Memory B cell (primary cell): ENCODE data around the gene USP21.

Experiments used
- ATAC-seq: fragments of 150-1000 bp; cut with Tn5 transposase; 2 replicates; pipeline ENCODE4 v1.10.0; 2021; ENCODE audit warnings: low read depth, mild to moderate bottlenecking, moderate library complexity
- DNase-seq, 2 donors: peaks; one replicate each; pipeline ENCODE4 v3.0.0; 2022; ENCODE audit warnings: low spot score in 2 of 2
- H3K27ac Mint-ChIP-seq: one replicate; pipeline ENCODE4 v1.8.0; 2022; ENCODE audit warnings: mild to moderate bottlenecking, moderate library complexity, mixed read lengths
- H3K27me3 Mint-ChIP-seq: one replicate; pipeline ENCODE4 v1.8.0; 2022; ENCODE audit warnings: mixed read lengths
- H3K36me3 Mint-ChIP-seq: one replicate; pipeline ENCODE4 v1.8.0; 2022; ENCODE audit warnings: mild to moderate bottlenecking, mixed read lengths
- H3K4me1 Mint-ChIP-seq: one replicate; pipeline ENCODE4 v1.8.0; 2022; ENCODE audit warnings: mixed read lengths
- H3K4me3 Mint-ChIP-seq: one replicate; pipeline ENCODE4 v1.8.0; 2022; ENCODE audit warnings: mild to moderate bottlenecking, moderate library complexity, mixed read lengths
- H3K9me3 Mint-ChIP-seq: one replicate; pipeline ENCODE4 v1.8.0; 2022; ENCODE audit warnings: mixed read lengths

The USP21 gene

DNA sequence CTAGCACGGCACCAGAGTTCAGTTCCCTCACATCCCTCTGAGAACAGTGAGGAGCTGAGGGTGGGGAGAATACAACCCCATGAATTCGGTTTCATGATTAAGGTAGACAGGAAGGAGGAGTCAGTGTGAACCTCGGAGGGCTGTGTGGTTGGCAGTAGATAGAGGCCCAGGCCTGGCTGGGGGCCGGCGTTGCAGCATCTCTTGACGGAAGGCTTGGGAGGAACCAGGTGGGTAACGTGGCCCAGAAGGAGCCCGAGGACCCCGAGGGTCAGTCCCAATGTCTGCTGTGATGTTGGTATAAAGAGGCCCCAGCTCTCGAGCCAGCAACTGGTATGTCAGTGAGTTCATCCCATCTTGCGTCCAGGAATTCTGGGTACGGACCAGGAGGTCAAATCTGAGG lies 12.4 kb downstream of the USP21 start:
- H3K4me1 Mint-ChIP-seq = peaks cover 35% of the 10 kb centered on the region
- H3K27me3 Mint-ChIP-seq = no peaks in the 10 kb centered on the region
- ATAC-seq = no peak
- peaks cover 35% of the 10 kb centered on the region for H3K36me3 Mint-ChIP-seq
- H3K9me3 Mint-ChIP-seq = no peaks in the 10 kb centered on the region
- DNase-seq = no peak
- H3K4me3 Mint-ChIP-seq = no peak overlapping the region
- H3K27ac Mint-ChIP-seq = no peak overlapping the region

GRCh38 chr1:161172349-161172748 lies 13.0 kb downstream of the USP21 start:
- no peak overlapping the region for H3K4me3 Mint-ChIP-seq
- peaks cover 35% of the 10 kb centered on the region for H3K36me3 Mint-ChIP-seq
- H3K9me3 Mint-ChIP-seq = no peaks in the 10 kb centered on the region
- H3K27ac Mint-ChIP-seq = no peak overlapping the region
- DNase-seq (no peak), ATAC-seq (no peak)
- no peaks in the 10 kb centered on the region for H3K27me3 Mint-ChIP-seq
- H3K4me1 Mint-ChIP-seq = peaks cover 31% of the 10 kb centered on the region

GRCh38 chr1:161172776-161173376 lies 13.6 kb downstream of the USP21 start:
- peak overlapping the region; percentile 67 for H3K27ac Mint-ChIP-seq
- DNase-seq (no peak), ATAC-seq (no peak)
- peaks cover 35% of the 10 kb centered on the region for H3K36me3 Mint-ChIP-seq
- H3K9me3 Mint-ChIP-seq = no peaks in the 10 kb centered on the region
- H3K4me1 Mint-ChIP-seq = peaks cover 33% of the 10 kb centered on the region
- no peaks in the 10 kb centered on the region for H3K27me3 Mint-ChIP-seq
- H3K4me3 Mint-ChIP-seq = no peak overlapping the region

- Mint-ChIP-seq H3K4me3 (no peak overlapping the region), H3K9me3 (no peaks in the 10 kb centered on the region), H3K4me1 (peaks cover 33% of the 10 kb centered on the region), H3K36me3 (peaks cover 35% of the 10 kb centered on the region), H3K27me3 (no peaks in the 10 kb centered on the region), H3K27ac (peak overlapping the region; percentile 67)
- DNase-seq (no peak), ATAC-seq (no peak)
Observed at GRCh38 chr1:161173711-161174110, 14.4 kb downstream of the USP21 start.

DNA sequence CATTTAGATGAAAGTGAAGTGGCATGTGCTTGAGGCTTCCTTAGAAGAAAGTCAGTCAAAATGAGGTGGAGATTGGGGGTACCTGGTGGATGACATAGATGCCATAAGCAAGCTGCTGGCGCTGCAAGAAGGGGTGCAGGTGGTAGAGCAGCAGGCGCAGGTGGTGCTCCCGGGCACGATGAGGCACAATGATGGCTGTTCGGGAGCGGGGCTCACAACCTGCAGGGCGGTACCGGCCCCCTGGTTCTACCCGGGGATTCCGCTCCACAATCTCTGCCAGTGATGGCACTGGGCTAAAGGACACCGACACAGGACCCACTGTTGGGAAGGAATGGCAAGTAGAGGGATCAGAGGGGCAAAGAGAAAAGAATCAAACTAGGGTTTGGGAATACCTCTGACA lies 15.6 kb downstream of the USP21 start:
- H3K4me1 Mint-ChIP-seq = peaks cover 36% of the 10 kb centered on the region

DNA sequence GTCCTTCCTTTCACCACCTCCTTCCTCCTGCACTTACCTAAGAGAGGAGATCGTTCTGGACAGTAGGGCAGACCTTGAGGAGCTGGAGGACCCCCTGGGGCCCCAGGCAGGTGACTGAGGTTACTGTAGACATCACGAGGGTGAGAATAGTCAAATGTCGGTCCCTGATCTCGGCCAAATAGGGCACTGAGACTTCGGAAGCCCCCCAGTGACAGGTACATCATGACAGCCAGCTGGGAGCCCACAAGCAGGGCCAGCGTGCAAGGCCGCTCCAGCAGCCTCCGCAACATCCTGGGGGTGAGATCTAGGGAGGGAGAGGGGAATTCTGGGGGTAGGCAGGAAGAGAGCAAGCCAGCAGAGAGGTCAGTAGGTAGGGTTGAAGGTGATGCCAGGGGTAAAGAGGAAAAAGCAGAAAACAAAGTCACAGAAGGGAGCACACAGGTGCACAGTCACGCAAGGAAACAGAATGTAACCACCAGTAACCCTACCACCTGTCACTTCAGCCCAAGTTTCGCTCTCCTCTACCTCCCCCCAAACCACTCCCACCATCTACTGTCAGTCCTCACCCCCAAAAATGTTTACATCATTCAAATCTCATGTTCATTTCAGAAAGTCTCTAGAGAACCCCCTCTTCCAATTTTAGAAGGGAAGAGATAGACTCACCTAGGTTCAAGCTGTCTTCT lies 16.6 kb downstream of the USP21 start:
- Mint-ChIP-seq H3K27me3 (no peaks in the 10 kb centered on the region), H3K4me1 (peaks cover 42% of the 10 kb centered on the region), H3K27ac (peak overlapping the region; percentile 96), H3K36me3 (peaks cover 31% of the 10 kb centered on the region), H3K4me3 (peak overlapping the region; percentile 100), H3K9me3 (no peaks in the 10 kb centered on the region)
- ATAC-seq (no peak), DNase-seq (no peak)

More for the DNA sequence above, 15.6 kb downstream of the USP21 start:
- Mint-ChIP-seq H3K4me3 (peak overlapping the region; percentile 29), H3K27ac (peak overlapping the region; percentile 14), H3K36me3 (peaks cover 31% of the 10 kb centered on the region), H3K27me3 (no peaks in the 10 kb centered on the region), H3K9me3 (no peaks in the 10 kb centered on the region)
- ATAC-seq (no peak), DNase-seq (no peak)

DNA sequence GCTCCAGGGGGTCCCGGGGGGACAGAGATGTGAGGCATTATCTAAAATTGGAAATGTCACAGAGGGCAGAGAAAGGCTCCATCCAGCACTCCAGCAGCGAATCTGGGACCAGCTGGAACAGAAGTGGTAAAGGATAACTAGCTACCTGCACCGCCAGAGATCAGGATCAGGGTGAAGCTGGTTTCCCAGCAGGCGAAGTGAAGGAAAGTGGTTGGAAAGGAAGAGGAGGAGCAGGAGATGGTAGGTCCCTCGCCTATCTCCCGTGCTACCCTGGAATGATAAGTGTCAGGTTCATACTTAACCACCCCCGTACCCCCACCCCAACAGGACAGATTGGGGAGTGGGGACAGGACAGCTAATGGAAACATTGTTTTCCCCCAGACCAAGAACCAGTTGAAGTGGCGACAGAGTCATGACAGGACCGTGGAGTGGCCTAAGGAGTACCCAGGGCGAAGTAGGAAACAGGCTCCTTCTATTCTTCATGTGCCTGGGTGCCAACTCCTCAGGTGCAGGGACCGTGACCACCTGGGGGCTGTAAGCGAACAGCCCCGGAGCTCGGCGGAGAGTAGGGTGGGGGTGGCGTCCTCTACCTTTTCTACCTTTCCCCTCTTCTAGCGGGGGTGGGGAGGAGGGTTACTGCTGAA lies 17.3 kb downstream of the USP21 start:
- Mint-ChIP-seq H3K27ac (peak overlapping the region; percentile 96), H3K36me3 (peaks cover 26% of the 10 kb centered on the region), H3K9me3 (no peaks in the 10 kb centered on the region), H3K4me1 (peaks cover 42% of the 10 kb centered on the region), H3K27me3 (no peaks in the 10 kb centered on the region), H3K4me3 (peak overlapping the region; percentile 100)
- no peak for DNase-seq
- ATAC-seq = no peak

- Mint-ChIP-seq H3K4me1 (peaks cover 47% of the 10 kb centered on the region), H3K27me3 (no peaks in the 10 kb centered on the region), H3K9me3 (no peaks in the 10 kb centered on the region), H3K4me3 (peak within 1 kb of the TSS; percentile 100), H3K36me3 (peaks cover 24% of the 10 kb centered on the region), H3K27ac (peak within 1 kb of the TSS; percentile 96)
- peak; percentile 95 to 99 for DNase-seq
- peak; percentile 92 for ATAC-seq
Observed at GRCh38 chr1:161177112-161177935, 18.0 kb downstream of the USP21 start, which contains the start of gene B4GALT3. B4GALT3 (minus strand) TSS chr1:161177507; CDS start chr1:161176060, 1,447 bp downstream.

- no peaks in the 10 kb centered on the region for H3K27me3 Mint-ChIP-seq
- H3K4me1 Mint-ChIP-seq = peaks cover 50% of the 10 kb centered on the region
- peak overlapping the region; percentile 96 for H3K27ac Mint-ChIP-seq
- ATAC-seq = no peak
- peaks cover 20% of the 10 kb centered on the region for H3K36me3 Mint-ChIP-seq
- H3K9me3 Mint-ChIP-seq = no peaks in the 10 kb centered on the region
- no peak for DNase-seq
- H3K4me3 Mint-ChIP-seq = peak overlapping the region; percentile 100
Observed at GRCh38 chr1:161177936-161178244, 18.6 kb downstream of the USP21 start.

GRCh38 chr1:161179698-161180097 lies 20.4 kb downstream of the USP21 start:
- H3K27ac Mint-ChIP-seq = no peak overlapping the region
- DNase-seq (no peak), ATAC-seq (no peak)
- peaks cover 9% of the 10 kb centered on the region for H3K36me3 Mint-ChIP-seq
- peaks cover 58% of the 10 kb centered on the region for H3K4me1 Mint-ChIP-seq
- H3K4me3 Mint-ChIP-seq = no peak overlapping the region
- H3K9me3 Mint-ChIP-seq = no peaks in the 10 kb centered on the region
- no peaks in the 10 kb centered on the region for H3K27me3 Mint-ChIP-seq

- Mint-ChIP-seq H3K36me3 (peaks cover 3% of the 10 kb centered on the region), H3K27ac (peak overlapping the region; percentile 69), H3K4me3 (peak overlapping the region; percentile 11), H3K4me1 (peaks cover 56% of the 10 kb centered on the region), H3K27me3 (no peaks in the 10 kb centered on the region), H3K9me3 (no peaks in the 10 kb centered on the region)
- no peak for ATAC-seq
- no peak for DNase-seq
Observed at GRCh38 chr1:161180639-161181038, 21.3 kb downstream of the USP21 start.

DNA sequence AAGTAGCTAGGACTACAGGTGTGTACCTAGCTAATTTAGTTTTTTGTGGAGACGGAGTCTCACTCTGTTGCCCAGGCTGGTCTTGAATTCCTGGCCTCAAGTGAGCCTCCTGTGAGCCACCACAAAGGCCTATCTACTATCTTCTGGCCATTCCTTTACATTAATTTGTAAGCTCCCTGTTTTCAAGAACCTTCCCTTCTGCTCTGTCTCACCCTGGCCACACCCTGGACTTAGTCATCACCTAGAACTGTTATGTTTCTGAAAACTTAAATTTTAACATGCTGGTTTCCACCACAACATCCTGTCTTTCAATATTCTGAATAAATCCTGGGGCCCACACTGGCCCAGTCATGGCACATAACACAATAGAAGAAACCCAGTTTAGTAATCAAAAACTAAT lies 22.9 kb downstream of the USP21 start:
- ATAC-seq (no peak), DNase-seq (no peak)
- peak overlapping the region; percentile 43 for H3K27ac Mint-ChIP-seq

DNA sequence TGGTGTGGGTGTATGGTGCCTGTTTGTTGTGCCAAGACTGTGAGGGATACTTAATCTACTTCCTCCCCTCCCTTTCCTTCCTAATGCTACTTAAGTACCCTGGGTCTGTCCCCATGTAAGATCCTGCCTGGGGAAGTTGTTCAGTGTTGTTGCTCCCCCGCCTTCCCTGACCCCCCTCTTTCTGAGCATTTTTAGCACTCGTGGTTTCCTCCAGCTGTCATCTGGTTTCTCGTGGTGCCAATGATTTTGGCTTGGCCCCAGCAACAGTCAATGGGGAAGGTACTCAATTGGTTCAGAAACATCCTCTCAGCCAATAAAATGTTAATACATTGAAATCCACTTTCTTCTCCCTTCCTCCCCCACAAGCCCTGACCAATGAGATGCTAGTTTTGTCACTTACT lies 26.0 kb downstream of the USP21 start:
- Mint-ChIP-seq H3K27ac (peak overlapping the region; percentile 87), H3K4me1 (peaks cover 58% of the 10 kb centered on the region), H3K27me3 (no peaks in the 10 kb centered on the region), H3K36me3 (peaks cover 2% of the 10 kb centered on the region), H3K9me3 (no peaks in the 10 kb centered on the region), H3K4me3 (peak overlapping the region; percentile 84)
- DNase-seq (peak; percentile 51 to 72), ATAC-seq (peak; percentile 83)

More for the DNA sequence above, 22.9 kb downstream of the USP21 start:
- H3K4me3 Mint-ChIP-seq = peak overlapping the region; percentile 24
- H3K9me3 Mint-ChIP-seq = no peaks in the 10 kb centered on the region
- H3K4me1 Mint-ChIP-seq = peaks cover 55% of the 10 kb centered on the region
- no peaks in the 10 kb centered on the region for H3K27me3 Mint-ChIP-seq
- H3K36me3 Mint-ChIP-seq = peaks cover 2% of the 10 kb centered on the region
